Left ventricle myocardium superior (tissue), 1 donor: ENCODE results near the gene KRT34. TPM values are rescaled to one million over a fixed set of nuclear protein-coding genes. Genes with fewer than 3 reads are reported as not detected.
"Not testable (repeated sequence)": the region's sequence is repeated elsewhere in the genome, so short reads cannot be mapped to it uniquely, and the experiment has no call there.

Source experiments
- ATAC-seq: fragments of 200-7000 bp; cut with Tn5 transposase; one replicate; pipeline ENCODE4 v1.9.1; 2020; ENCODE audit warnings: mild to moderate bottlenecking, moderate library complexity
- DNase-seq: peaks from one replicate; pipeline ENCODE4 v3.0.0-alpha.2; 2020
- intact Hi-C: fragments of 100-400 bp; cut with micrococcal nuclease; formaldehyde crosslinking; loops from one replicate; pipeline ENCODE4 v1.11.0; 2022
- total RNA-seq: library from RNA; stranded (reverse); fragmentation: NEBNext Ultra II Directional; extraction: Animal tissue kit (Norgen Biotek cat#: 25700); gene quantifications from one replicate; pipeline ENCODE4 v1.2.1, GENCODE V29; 2021
- donor health status: DM: no; HTN: yes; CAD: no; lungs with severe emphysema.

KRT34 gene
- total RNA-seq, 1 donor from 2014 or later, result not detected

DNA sequence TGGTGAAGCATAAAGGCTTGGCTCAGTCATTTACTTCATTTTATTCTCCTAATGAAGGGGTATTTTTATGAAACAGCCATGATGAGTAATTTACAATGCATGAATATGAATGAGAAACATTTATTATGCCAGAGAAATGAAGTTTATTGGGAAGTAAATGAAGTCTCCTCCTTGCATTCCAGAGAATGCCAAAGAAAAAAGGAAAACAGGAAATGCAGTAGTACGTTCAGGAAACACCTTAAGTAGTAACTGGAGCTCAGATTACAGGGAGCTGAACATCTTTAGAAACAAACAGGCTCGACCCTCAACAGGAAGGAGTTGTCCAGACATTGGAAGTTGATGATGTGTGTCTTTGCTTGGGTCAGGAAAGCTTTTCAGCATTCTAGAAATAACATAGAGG, 4.6 kb downstream of the KRT34 start:
- no peak for ATAC-seq
- no peak for DNase-seq
- intact Hi-C loops, result no loop called here

DNA sequence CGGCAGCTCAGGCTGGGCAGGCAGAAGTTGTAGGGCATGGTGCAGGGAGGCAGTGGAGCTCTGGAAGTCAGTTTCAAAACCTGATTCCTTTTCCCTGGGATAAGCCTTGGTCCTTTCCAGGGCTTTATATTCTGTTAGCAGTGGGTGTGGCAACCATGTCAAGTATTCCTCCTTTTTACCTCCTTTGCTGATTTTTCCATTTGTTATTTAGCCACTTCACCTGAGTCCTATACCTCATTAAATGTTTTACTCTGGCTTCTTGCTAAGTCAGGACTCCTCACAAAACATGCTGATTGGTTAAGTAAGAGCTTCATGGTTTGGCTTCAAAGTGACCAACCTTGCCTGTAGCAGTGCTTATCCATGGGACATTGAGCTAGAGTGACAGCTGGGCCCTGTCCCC, 12.4 kb downstream of the KRT34 start, which contains the start of gene KRT33B:
TSS of gene KRT33B (minus strand) at position 101 of the 400 bp plus-strand sequence. CDS start at position 38, 63 bp downstream.
- ATAC-seq, result no peak
- no peak for DNase-seq
- intact Hi-C loops, result no loop called here

DNA sequence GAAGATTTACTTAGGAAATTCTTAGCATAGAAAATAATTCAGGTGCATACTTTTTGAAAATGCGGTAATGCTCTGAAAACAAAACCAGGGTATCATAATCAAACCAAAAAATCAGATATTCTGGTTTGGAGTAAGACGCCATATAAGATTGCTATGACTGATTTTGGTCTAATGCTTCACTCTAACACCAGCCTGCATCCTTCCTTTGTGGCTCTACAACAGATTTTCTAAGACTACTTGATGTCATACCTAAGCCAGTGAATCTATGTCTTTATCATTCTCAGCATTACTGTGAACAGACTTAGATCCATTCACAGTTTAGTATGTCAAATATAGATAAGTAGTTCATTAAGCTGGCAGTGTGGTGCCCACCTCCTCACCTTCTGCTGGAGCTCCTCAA, 13.1 kb downstream of the KRT34 start:
- DNase-seq (no peak), ATAC-seq (no peak)
- intact Hi-C loops, result no loop called here

DNA sequence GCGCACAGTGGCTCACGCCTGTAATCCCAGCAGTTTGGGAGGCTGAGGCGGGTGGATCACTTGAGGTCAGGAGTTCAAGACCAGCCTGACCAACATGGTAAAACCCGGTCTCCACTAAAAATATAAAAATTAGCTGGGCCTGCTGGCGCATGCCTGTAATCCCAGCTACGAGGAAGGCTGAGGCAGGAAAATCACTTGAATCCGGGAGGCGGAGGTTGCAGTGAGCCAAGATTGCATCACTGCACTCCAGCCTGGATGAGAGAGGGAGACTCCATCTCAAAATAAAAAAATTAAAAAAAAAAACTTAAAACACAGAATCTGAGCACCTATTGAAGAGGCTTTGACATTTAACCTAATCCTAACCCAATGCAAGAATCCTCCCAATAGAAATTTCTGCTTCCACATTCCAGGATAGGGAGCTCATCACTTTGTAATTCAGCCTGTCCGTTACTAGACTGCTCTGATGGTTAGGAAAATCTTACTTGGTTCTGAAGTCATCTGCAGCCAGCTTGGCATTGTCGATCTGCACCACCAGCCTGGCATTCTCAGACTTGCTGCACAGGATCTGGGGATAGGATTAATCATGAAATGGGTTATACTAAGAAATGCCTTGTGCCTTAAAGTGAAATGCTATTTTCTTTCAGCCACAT, 14.6 kb downstream of the KRT34 start:
- DNase-seq (no peak), ATAC-seq (no peak)
- intact Hi-C loops, result no loop called here

DNA sequence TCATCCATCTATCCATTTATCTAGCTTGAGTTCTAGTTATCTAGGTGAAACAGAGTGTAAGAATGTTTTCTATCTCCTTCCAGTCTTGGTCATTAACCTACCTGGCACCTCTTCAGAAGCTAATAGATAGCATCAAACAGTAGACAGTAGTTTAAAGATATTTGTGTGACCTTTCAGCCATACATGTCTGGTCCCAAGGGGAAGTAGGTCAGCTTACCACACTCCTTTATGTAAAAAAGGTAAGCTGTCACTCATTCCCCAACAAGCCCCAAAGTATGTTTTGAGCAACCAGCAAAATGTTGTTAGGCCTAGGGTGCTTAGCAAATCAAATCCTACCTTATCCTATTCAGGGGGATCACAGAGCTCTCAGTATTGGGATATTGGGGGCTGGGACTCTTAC, 16.0 kb downstream of the KRT34 start:
- intact Hi-C loops, result no loop called here
- no peak for ATAC-seq
- no peak for DNase-seq

DNA sequence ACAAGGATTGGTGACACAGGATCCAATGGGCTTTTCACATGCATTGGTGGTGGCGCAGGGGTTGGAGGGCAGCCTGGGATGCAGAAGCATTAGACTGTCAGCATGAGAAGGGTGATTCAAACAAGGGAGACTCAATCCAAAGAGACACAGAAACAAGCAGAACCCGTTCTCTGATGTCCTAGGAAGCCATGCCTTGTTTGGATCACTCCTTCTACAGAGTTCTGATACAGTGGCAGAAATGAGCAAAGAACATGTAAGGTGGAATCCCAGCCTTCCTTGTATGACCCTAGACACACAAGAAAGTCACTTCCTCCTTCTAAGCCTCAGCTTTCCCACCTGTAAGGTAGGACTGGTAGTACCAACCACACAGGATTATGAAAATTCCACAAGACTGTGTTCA, 18.2 kb downstream of the KRT34 start:
- intact Hi-C loops, result no loop called here
- DNase-seq (no peak), ATAC-seq (no peak)

DNA sequence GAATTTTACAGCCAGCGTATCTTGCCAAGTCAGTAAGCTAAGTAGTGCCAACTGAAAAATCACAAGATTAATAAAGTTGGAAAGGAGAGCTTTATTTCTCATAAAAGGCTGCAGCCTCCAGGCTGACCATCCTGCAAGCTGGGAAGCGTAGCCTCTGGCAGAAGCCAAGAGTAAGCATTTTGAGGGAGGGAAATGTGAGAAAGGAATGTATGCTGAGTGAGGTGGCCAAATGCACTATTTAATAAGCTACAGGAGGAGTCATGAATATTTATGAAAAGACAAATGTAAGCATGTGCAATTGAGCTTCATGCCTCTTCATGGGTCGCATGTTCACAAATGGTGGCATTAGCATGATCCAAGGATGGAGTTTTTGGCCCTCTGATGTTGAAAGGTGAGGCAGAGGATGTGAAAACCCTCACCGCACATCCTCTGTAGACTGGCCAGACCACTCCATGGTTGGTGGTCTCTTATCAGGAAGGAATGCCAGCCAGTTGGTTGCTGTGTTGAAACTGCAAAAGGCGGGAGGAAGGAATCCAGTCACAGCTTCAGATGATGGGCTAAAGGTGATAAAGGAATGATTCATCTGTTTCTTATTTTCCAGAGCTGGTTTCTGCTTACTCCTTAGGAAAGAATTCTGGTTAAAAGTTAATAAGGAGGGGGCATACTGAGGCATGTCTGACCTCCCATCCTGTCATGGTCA, 21.7 kb downstream of the KRT34 start:
- intact Hi-C loops, result no loop called here
- ATAC-seq, result no peak
- DNase-seq, result no peak

DNA sequence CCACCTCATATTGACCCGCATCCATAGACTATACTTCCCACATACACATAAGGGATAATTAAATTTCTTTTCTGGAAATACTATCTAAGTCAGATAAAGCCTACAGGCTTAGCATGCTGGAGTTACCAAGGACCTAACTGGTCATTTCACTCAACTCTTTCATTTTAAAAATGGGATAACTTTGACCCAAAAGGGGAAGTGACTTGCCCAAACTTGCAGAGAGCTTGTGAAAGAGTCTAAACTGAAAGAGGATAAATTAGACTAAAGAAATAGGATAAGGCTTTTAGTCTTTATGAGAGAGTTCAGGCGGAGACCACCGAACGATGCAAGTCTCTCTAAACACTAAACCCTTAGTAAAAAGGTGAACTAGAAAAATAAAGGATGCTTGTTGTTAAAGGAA, 27.6 kb downstream of the KRT34 start:
- intact Hi-C loops, result no loop called here
- ATAC-seq, result no peak
- DNase-seq, result no peak

DNA sequence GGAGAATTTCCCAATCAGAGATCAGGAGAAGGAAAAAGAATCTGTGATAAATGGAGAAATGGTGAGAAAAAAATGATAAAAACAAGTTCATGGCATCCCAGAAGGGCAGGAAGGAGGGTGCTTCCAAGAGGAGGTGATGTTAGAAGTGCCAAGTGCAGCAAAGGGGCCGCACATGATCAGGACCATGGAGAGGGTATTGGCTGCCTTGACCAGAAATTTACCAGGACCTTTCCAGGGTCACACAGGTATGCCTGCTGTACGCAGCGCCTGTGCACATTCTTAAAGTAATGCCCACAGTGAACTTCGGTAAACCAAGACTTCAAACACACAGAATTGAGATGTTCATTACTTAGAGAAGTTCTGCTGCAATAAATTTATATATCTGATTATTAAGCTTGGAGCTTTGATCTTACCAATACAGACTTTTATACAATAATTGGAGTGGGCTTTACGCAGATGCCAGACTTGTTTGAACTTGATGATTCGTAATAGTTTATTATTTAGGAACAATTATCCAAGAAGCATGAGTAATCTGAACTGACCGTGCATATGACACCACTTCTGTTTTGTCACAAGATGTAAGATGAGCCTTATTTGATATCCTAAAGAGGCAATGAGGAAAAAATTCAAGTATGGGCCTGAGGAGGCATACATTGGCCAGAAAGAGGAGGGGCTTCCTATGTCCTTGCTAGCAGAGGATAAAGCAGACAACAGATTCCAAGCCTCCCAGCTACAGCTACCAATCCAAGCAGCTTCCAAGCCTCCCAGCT, 29.3 kb downstream of the KRT34 start:
- ATAC-seq (no peak), DNase-seq (no peak)
- intact Hi-C loops, result no loop called here

DNA sequence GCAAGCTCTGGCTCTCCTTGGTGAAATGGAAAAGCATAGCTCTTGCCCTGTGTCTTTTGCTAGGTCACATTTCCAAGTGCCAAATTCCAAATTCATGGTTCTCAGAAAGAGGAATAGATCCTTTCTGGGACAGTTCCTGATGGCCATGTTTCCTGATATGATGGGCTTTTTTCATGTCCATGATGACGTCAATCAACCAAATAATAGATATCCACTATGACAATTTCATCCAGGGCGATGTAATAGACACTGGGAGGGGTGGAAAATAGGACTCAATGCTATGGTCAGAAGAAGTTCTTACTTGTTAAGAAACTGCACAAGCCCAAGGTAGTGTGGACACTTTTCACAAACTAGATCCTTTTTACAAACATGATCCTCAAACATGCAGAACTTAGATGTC, 30.9 kb downstream of the KRT34 start:
- DNase-seq (no peak), ATAC-seq (no peak)
- intact Hi-C loops, result no loop called here

DNA sequence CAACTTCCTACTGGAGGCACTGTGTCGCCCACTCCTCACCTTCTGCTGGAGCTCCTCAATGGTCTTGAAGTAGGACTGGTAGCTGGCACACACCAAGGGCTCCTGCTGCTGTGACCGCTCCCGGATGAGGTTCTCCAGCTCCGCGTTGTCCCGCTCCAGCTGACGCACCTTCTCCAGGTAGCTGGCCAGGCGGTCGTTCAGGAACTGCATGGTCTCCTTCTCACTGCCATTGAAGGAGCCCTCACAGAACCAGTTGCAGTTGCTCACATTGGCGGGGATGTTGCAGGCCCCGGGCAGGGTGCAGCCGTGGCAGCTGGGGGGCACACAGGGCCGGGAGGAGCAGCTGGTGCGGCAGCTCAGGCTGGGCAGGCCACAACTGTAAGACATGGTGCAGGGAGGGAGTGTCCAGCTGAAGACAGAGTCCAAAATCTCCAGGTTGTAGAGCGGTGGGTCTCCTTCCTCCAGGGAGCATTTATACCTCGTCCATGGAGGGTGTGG, 31.7 kb downstream of the KRT34 start, which contains the start of gene KRT33A:
TSS of gene KRT33A (minus strand) at position 448 of the 498 bp plus-strand sequence. CDS start at position 387, 61 bp downstream.
- DNase-seq, ATAC-seq, intact Hi-C loops: not testable (repeated sequence)

DNA sequence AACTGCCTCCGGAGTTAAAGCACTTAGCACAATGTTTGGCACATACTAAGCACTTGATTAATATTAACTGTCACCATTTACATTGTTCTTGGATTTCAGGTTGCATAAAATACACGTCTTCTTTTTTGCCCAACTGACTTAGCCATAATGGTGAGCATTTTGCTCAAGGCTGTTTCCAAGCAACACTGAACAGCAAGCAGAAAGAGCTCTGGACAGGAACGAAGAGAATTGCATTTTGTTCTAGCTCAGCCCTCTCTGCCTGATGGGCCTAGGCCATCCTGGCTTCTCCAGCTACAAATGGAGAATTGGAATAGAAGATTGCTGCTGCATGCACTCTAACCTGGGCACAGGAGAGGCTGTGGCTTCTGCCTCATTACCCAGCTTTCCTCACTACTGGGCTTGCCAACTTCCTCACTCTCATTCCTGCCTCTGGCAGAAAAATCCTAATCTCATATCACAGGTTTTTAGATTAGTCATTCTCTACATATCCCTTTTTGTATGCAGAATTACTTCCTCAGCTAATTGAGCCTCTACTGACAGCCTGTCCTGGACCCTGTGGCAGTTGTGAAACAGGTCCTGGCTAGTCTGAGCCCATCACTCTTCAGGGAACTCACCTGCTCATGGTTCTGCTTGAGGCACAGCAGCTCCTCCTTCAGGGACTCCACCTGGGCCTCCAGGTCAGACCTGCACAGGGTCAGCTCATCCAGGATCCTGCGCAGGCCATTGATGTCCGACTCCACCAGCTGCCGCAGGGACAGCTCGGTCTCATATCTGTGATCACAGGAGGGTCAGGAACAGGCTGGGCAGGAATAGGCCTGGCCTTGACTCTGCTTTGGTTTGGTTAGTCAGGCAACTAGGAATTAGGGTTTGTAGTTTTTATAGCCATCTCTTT, 34.0 kb downstream of the KRT34 start:
- intact Hi-C loops, result no loop called here
- no peak for DNase-seq
- ATAC-seq, result no peak

DNA sequence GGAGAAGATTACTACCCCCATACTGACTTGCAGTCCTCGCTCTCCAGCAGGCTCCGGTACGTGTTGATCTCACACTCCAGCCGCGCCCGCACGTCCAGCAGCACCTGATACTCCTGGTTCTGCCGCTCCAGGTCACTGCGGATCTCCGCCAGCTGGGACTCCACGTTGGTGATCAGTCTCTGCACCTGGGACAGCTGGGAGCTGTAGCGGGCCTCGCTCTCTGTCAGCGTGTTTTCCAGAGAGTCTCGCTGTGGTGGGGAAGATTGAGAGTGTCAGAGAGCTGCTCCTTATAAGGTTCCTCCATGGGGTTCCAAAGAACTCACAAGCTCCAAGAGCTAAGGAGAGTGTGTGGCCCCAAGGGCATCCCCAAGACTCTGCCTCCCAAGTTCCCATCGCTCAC, 35.7 kb downstream of the KRT34 start:
- DNase-seq, ATAC-seq, intact Hi-C loops: not testable (repeated sequence)

DNA sequence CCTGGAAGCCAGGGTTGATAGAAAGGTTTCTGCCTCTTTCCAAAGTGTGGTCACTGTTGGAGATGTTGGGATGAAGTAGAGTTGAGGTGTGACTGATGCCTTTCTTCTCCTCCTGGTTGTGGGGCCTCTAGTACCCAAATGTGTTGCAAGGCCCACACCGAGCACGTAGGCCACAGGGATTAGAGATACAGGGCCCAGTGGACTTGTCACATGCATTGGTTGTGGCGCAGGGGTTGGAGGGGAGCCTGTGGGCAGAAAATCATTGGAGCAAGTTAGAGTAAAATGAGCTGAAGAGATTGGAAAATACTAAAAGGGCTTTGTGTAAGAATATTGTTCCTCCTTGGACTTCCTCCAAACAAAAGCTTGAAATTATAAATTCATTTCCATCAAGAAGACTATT, 36.1 kb downstream of the KRT34 start:
- no peak for DNase-seq
- ATAC-seq, result no peak
- intact Hi-C loops, result no loop called here

DNA sequence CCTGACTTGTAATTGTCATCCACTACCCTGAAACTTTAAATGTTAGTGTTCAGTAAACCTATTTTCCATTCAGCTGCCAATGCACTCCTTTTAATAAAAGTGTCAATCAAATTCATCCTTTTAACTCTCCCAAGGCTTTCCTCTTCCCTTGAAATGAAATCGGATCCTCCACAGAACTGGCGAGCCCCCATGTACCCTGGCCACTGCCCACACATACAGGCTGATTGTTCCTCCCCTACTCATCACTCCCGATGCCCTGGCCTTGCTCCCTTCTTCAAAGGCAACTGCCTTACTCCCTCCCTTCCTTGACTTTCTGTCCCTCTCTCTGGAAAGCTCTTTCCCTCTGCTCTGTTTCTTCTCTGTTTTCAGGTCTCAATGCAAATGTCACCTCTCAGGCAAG, 39.1 kb downstream of the KRT34 start:
- intact Hi-C loops, result no loop called here
- DNase-seq, result no peak
- no peak for ATAC-seq

DNA sequence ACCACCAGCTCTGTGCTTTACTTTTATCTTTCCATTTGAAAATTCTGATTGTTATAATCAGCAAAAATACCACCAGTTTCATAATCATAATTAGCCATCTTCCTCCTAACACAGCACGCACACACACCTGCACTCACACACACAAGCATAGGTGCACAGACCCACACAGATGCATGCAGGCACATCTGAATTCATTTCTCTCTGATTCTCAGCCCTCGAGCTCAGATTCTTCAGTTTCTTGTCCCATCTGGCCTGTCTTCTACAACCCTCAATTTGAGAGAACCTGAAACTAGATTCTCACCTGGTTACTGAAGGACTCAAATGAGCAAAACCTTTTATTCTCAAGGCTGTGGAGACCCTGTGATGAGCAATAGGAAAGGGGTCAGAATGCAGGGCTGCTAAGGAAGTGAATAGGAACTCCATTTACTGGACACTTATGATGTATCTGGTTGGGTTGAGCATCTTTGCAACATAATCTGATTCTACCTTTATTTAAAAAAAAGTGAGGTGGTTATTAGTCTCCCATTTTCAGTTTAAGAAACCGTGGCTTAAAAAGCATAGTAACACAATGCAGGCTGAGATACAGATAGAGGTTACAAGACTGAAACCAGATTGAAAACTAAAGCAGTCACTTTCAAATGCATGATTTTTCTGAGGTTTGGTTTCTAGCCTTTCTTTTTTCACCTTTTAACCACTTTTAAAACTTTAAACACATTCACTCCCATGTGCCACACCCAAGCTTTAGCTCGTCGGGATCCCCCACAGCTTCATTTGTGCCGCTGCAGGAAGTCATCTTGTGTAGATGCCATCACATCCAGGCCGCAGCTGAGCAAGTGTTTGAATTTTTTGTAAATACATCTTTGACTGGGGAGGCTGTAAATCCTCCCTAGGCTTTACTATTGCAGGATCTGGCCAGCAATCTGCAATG, 40.9 kb downstream of the KRT34 start:
- intact Hi-C loops, result no loop called here
- DNase-seq (no peak), ATAC-seq (no peak)

DNA sequence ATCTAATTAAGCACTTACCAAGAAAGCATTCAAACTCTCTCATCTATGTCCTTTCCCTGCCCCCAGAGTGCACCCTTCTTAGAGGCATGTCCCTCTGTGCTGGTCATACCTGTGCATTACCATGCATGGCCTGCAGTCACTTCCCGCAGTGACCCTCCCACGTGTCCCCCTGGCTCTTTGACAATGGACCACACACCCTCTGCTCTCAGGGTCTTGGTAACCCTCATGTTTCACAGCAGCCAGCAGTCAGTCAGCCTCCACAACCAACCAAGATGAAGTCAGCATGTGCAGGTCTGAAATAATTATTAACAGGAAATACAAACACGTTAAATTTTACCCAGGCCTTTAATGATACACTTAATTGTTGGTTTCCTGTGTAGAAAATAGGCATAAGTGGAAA, 41.6 kb downstream of the KRT34 start:
- DNase-seq (no peak), ATAC-seq (no peak)
- intact Hi-C loops, result no loop called here

DNA sequence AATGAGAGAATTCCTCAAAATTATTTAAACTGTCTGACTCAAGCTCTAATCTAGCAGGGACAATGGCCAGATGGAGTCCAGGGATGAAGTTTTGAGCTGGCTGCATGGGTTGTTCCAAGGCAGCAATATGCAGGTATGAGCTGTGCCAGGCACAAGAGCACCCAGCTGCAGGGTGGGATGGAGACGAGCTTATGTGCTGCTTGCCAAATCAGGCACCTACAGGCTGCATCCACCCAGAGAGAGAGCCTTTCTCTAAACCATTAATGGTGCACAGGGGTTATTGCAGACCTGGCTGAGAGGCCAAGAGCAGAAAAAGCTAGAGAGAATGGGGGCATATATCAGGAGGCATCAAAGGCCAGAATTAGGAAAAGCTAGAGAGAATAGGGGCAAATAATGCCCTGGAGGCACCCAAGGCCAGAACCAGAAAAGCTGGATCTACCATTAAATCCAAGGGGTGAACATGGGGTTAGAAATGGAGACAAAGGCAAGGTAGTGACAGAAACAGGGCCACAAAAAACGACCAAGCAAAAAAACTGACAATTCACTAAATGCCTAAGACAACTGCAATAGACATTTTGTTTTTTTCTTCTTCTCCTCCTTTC, 42.4 kb downstream of the KRT34 start:
- ATAC-seq (no peak), DNase-seq (no peak)
- intact Hi-C loops, result no loop called here
